Prostate gland (tissue), 2 donors: ENCODE data around the gene RPL7L1. TPM values are rescaled to one million over a fixed set of nuclear protein-coding genes. Genes with fewer than 3 reads are reported as not detected.

Source experiments
- DNase-seq: peaks from one replicate; pipeline ENCODE4 v3.0.0-alpha.2; 2019; ENCODE audit warnings: low spot score
- H3K27ac ChIP-seq, 2 donors: fragments of 200-600 bp; sonication (generic); 2 replicates each; pipeline ENCODE4 v1.5.1; 2017 to 2019
- H3K27me3 ChIP-seq: fragments of 200-600 bp; sonication (generic); replicated peaks from 2 replicates; pipeline ENCODE4 v1.5.1; 2019; ENCODE audit not compliant: insufficient read depth
- H3K36me3 ChIP-seq, 2 donors: fragments of 200-600 bp; sonication (generic); 1 replicate in 1 of 2; 2 replicates in 1 of 2; pipeline versions ENCODE4 v1.5.1 to v1.8.1; 2017 to 2019
- H3K4me1 ChIP-seq: fragments of 200-600 bp; sonication (generic); replicated peaks from 2 replicates; pipeline ENCODE4 v1.5.1; 2019
- H3K4me3 ChIP-seq, 2 donors: fragments of 200-600 bp; sonication (generic); 2 replicates each; pipeline ENCODE4 v1.5.1; 2017 to 2019
- H3K9me3 ChIP-seq: fragments of 200-600 bp; sonication (generic); 2 replicates; pipeline ENCODE4 v1.5.1; 2017
- POLR2A ChIP-seq: fragments of 450-650 bp; IDR thresholded peaks from one replicate; pipeline ENCODE4 v1.6.1; 2016; ENCODE audit warnings: antibody characterized with exemption, mild to moderate bottlenecking
- POLR2AphosphoS5 ChIP-seq: sonication (generic); formaldehyde crosslinking; IDR thresholded peaks from one replicate; pipeline ENCODE4 v1.6.1; 2017; ENCODE audit warnings: antibody characterized with exemption
- WGBS: methylation state at CpG from one replicate; pipeline ENCODE4 v1.1.5; 2018; 5-methylcytosine and 5-hydroxymethylcytosine counted together
- intact Hi-C: fragments of 100-400 bp; cut with DNase I; formaldehyde crosslinking; loops from one replicate; pipeline ENCODE4 v1.14.2; 2022
- total RNA-seq, 2 donors: library from RNA; depleted of rRNA; stranded (reverse); fragments of >200 nt; gene quantifications; one replicate each; pipeline ENCODE4 v1.1.0, GENCODE V29; 2016
- TF ChIP-seq, protein P1 (sequence below), 4 experiments: fragments of 200-600 bp in 2 of 4; fragments of 450-650 bp in 2 of 4; sonication (generic) in 2 of 4; IDR thresholded peaks; 1 replicate in 3 of 4; 2 replicates in 1 of 4; pipeline ENCODE4 v1.5.1; 2016 to 2019; ENCODE audit warnings: antibody characterized with exemption in 4 of 4, mild to moderate bottlenecking in 2 of 4, moderate library complexity in 2 of 4

Gene RPL7L1
- total RNA-seq, 2 donors from 2014 or later, result 79.0 to 79.8 TPM

DNA sequence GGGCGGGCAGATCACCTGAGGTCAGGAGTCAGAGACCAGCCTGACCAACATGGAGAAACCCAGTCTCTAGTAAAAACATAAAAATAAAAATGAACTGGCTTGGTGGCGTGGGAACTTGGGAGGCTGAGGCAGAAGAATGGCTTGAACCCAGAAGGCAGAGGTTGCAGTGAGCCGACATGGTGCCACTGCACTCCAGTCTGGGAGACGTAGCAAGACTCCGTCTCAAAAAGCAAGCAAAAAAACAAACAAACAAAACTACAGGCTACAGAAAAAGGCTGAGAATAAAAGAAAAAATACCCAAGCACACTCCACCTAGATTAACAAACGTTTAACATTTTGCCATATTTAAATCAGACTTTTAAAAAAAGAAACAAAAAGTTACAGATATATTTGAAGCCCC, 42.4 kb downstream of the RPL7L1 start:
- no peaks in the 10 kb centered on the region for H3K36me3 ChIP-seq
- H3K4me1 ChIP-seq, result no peaks in the 10 kb centered on the region
- H3K27ac ChIP-seq, result no peak overlapping the region
- TF ChIP-seq, protein P1, sequence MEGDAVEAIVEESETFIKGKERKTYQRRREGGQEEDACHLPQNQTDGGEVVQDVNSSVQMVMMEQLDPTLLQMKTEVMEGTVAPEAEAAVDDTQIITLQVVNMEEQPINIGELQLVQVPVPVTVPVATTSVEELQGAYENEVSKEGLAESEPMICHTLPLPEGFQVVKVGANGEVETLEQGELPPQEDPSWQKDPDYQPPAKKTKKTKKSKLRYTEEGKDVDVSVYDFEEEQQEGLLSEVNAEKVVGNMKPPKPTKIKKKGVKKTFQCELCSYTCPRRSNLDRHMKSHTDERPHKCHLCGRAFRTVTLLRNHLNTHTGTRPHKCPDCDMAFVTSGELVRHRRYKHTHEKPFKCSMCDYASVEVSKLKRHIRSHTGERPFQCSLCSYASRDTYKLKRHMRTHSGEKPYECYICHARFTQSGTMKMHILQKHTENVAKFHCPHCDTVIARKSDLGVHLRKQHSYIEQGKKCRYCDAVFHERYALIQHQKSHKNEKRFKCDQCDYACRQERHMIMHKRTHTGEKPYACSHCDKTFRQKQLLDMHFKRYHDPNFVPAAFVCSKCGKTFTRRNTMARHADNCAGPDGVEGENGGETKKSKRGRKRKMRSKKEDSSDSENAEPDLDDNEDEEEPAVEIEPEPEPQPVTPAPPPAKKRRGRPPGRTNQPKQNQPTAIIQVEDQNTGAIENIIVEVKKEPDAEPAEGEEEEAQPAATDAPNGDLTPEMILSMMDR (IDR thresholded peaks at IDR 0.05), result no peak
- TF ChIP-seq POLR2A, result no peak
- no peak for TF ChIP-seq POLR2AphosphoS5
- intact Hi-C loops, result no loop called here
- no peak for DNase-seq
- H3K9me3 ChIP-seq, result no peaks in the 10 kb centered on the region
- no peak overlapping the region for H3K4me3 ChIP-seq
- 68% methylated on average over 6 of the region's 6 CpGs for WGBS
- no peaks in the 10 kb centered on the region for H3K27me3 ChIP-seq

GRCh38 chr6:42923666-42924065, 44.2 kb downstream of the RPL7L1 start:
- Histone ChIP-seq H3K27me3 (no peaks in the 10 kb centered on the region), H3K36me3 (no peaks in the 10 kb centered on the region), H3K27ac (peak overlapping the region in 1 of 2 donors; percentile 28), H3K4me3 (no peak overlapping the region), H3K9me3 (no peaks in the 10 kb centered on the region), H3K4me1 (no peaks in the 10 kb centered on the region)
- WGBS, result 31% methylated on average over 2 of the region's 2 CpGs
- intact Hi-C loops, result no loop called here
- TF ChIP-seq POLR2A (no peak), POLR2AphosphoS5 (peak; percentile 73)
- no peak for DNase-seq

- 50% methylated on average over 23 of the region's 23 CpGs for WGBS
- DNase-seq, result no peak
- intact Hi-C loops, result no loop called here
- no peak overlapping the region for H3K27ac ChIP-seq
- TF ChIP-seq POLR2A (no peak), POLR2AphosphoS5 (no peak)
- TF ChIP-seq, protein P1 (IDR thresholded peaks at IDR 0.05), result no peak
- no peaks in the 10 kb centered on the region for H3K36me3 ChIP-seq
- no peaks in the 10 kb centered on the region for H3K4me1 ChIP-seq
- no peaks in the 10 kb centered on the region for H3K9me3 ChIP-seq
- no peak overlapping the region for H3K4me3 ChIP-seq
- H3K27me3 ChIP-seq, result no peaks in the 10 kb centered on the region
Observed at GRCh38 chr6:42925248-42925857, 45.9 kb downstream of the RPL7L1 start.

DNA sequence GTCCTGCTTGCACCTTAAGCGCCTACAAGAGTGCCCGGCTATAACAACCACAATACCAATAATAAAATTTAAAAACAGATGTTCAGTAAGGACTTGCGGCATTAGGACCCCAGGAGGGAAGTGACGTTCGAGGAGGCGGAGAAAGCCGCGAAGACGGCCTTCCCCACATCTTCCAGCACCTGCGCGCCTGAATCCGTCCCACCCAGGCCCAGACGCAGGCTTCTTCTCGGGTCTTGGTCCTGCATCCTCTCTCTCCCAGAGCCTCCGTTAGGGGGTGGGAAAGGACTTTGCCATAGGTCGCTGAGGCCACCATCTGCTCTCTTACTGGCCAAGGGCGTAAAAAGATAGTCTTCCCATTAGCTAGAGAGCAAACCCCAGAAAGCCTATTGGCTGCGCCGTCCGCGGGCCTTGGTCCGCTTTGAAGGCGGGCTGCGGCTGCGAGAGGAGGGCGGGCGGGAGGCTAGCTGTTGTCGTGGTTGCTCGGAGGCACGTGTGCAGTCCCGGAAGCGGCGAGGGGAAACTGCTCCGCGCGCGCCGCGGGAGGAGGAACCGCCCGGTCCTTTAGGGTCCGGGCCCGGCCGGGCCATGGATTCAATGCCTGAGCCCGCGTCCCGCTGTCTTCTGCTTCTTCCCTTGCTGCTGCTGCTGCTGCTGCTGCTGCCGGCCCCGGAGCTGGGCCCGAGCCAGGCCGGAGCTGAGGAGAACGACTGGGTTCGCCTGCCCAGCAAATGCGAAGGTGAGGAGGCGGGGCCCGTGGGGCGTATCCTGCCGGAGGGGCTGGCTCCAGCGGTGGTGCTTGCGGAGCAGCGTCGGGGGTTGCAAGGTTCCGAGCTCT, 49.8 kb downstream of the RPL7L1 start, which contains the start of gene CNPY3:
Gene CNPY3, plus strand, starts transcription at position 495 of the 835 bp plus-strand sequence. Its CDS starts 91 bp downstream, at position 586.
- Histone ChIP-seq H3K27me3 (no peaks in the 10 kb centered on the region), H3K4me1 (peaks cover 6% of the 10 kb centered on the region), H3K4me3 (peak within 1 kb of the TSS; percentile 65 to 66), H3K36me3 (no peaks in the 10 kb centered on the region), H3K9me3 (no peaks in the 10 kb centered on the region), H3K27ac (peak within 1 kb of the TSS; percentile 92 to 93)
- TF ChIP-seq, protein P1 (IDR thresholded peaks at IDR 0.05), result peak in 3 of 4 experiments; percentile 8 to 11 (median 9)
- TF ChIP-seq POLR2A, result peak; percentile 59
- TF ChIP-seq POLR2AphosphoS5, result peak; percentile 80
- peak; percentile 94 for DNase-seq
- intact Hi-C loops, result no loop called here
- under 1% methylated on average over 59 of the region's 63 CpGs for WGBS

GRCh38 chr6:42929821-42930360, 50.5 kb downstream of the RPL7L1 start:
- intact Hi-C loops, result no loop called here

More at GRCh38 chr6:42929821-42930360, 50.5 kb downstream of the RPL7L1 start:
- Histone ChIP-seq H3K4me1 (peaks cover 6% of the 10 kb centered on the region), H3K27ac (peak overlapping the region; percentile 92 to 93), H3K36me3 (no peaks in the 10 kb centered on the region), H3K9me3 (no peaks in the 10 kb centered on the region), H3K4me3 (peak overlapping the region; percentile 65 to 66), H3K27me3 (no peaks in the 10 kb centered on the region)
- under 1% methylated on average over 16 of the region's 16 CpGs for WGBS
- TF ChIP-seq POLR2AphosphoS5, result no peak
- TF ChIP-seq, protein P1 (IDR thresholded peaks at IDR 0.05), result no peak
- no peak for TF ChIP-seq POLR2A
- DNase-seq, result no peak
